ENCODE measurements around the gene ABTB2. TPM values are rescaled to one million over a fixed set of nuclear protein-coding genes. Genes with fewer than 3 reads are reported as not detected.

The ABTB2 gene
- total and polyA plus RNA-seq, 9 of the 15 experiments (the other 6 are each of a cell fraction or from before 2014, with no cell fraction given): 0.03 to 0.18 (median 0.12) TPM; not detected in 2

- TF ChIP-seq FOXM1 (IDR thresholded peaks at IDR 0.05; ENCODE audit: low read depth) (no peak), FOXM1 (CRISPR knock-in tag; IDR thresholded peaks at IDR 0.05; ENCODE audit: low read depth) (peak; percentile 74; the same call in 1 of the 2 replicates), HDGF (IDR thresholded peaks at IDR 0.05) (no peak), FOSL1 (tag; conservative IDR thresholded peaks at IDR 0.05) (no peak), BHLHE40 (IDR thresholded peaks at IDR 0.05; ENCODE audit: low read length) (peak; percentile 79), THRB (CRISPR knock-in tag; conservative IDR thresholded peaks at IDR 0.05) (no peak), ZNF146 (CRISPR knock-in tag; IDR thresholded peaks at IDR 0.05; ENCODE audit: unreplicated experiment) (no peak), KAT7 (CRISPR knock-in tag; IDR thresholded peaks at IDR 0.05; ENCODE audit: borderline replicate concordance) (no peak), POLR2B (IDR thresholded peaks at IDR 0.05; ENCODE audit: low read depth, partially characterized antibody) (no peak), KDM4B (IDR thresholded peaks at IDR 0.05; ENCODE audit: borderline replicate concordance in 2 of 2, low read depth in 1 of 2) (peak in 1 of 2 experiments; percentile 8; a peak in 1 of 4 replicates), ZNF395 (CRISPR knock-in tag; IDR thresholded peaks at IDR 0.05) (no peak), RNF2 (IDR thresholded peaks at IDR 0.05) (no peak), FOXJ3 (CRISPR knock-in tag; IDR thresholded peaks at IDR 0.05) (no peak), PKNOX1 (IDR thresholded peaks at IDR 0.05) (no peak), USF2 (CRISPR knock-in tag; IDR thresholded peaks at IDR 0.05) (no peak), POLR3G (IDR thresholded peaks at IDR 0.05; ENCODE audit: extremely low read depth, insufficient read length, insufficient replicate concordance) (no peak), E2F6 (IDR thresholded peaks at IDR 0.05; ENCODE audit: borderline replicate concordance in 1 of 2, extremely low read depth in 1 of 2, insufficient read depth in 1 of 2, insufficient read length in 1 of 2, low read depth in 1 of 2, low read length in 1 of 2, poor library complexity in 1 of 2, severe bottlenecking in 1 of 2) (peak; percentile 28 to 73), NCOA4 (IDR thresholded peaks at IDR 0.05; ENCODE audit: partially characterized antibody) (no peak), ZBTB17 (CRISPR knock-in tag; IDR thresholded peaks at IDR 0.05) (no peak), NCOA2 (IDR thresholded peaks at IDR 0.05; ENCODE audit: partially characterized antibody in 2 of 2) (no peak), TBL1XR1 (IDR thresholded peaks at IDR 0.05; ENCODE audit: low read length in 2 of 2) (no peak), BMI1 (IDR thresholded peaks at IDR 0.05; ENCODE audit: low read length) (no peak)
These were observed 1.1 kb upstream of the ABTB2 start (continued) for GRCh38 chr11:34358728-34359547.

Data from K562 (cell line).